HG02571 (cell line): ENCODE measurements around the gene CLIP1.
"Not testable (repeated sequence)": the region's sequence is repeated elsewhere in the genome, so short reads cannot be mapped to it uniquely, and the experiment has no call there.

ENCODE experiments used
- ATAC-seq: cut with Tn5 transposase; IDR thresholded peaks from one replicate; pipeline ENCODE4 v1.9.1; 2021; ENCODE audit warnings: mild to moderate bottlenecking, moderate library complexity; ENCODE audit not compliant: unreplicated experiment

The CLIP1 gene

DNA sequence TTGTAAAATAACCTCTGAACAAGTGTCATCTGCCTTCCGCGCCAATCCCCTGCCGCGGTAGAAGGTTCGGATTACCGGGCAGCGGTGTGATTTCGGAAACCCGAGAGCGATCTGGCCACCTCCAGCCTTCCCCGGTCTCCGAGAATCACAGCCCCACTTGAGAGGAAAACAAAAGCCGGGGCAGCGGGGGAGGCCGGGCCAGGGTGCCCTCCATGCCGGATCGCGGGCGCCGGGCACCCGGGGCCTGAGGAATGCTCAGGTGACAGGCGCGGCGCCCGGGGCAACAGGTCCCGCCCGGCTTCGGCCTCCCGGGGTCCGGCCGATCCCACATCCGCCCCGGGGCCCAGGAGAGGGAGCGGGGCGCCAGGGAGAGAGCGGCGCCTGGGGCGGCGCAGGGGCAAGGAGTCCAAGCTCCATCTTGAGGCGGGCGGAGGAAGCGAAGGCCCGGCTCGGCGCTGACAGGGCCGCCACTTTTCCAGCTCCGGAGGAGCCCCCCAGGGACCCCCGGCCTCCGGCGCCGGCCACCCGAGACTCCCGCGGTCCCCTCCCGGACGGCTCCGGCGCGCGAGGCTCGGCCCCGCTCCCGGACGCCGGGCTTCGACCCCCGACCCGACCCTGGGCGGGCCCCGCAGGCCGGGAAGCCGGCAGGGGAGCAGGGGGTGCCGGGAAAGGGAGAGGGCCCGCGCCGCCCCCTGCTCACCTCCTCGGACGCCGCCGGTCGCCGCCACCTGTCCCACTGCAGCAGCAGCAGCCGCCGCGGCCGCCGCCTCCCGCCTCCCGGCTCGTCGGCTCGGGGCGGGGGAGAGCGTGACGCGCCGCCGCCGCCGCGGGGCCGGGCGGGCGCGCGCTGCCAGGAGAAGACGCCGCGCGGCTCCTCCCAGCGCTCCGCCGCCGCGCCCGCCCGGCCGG lies at the start of gene CLIP1:
CLIP1 (minus strand) TSS at position 849 of the 909 bp plus-strand sequence. CDS start 42,217 bp downstream, outside the sequence.
- peak; percentile 48 for ATAC-seq

DNA sequence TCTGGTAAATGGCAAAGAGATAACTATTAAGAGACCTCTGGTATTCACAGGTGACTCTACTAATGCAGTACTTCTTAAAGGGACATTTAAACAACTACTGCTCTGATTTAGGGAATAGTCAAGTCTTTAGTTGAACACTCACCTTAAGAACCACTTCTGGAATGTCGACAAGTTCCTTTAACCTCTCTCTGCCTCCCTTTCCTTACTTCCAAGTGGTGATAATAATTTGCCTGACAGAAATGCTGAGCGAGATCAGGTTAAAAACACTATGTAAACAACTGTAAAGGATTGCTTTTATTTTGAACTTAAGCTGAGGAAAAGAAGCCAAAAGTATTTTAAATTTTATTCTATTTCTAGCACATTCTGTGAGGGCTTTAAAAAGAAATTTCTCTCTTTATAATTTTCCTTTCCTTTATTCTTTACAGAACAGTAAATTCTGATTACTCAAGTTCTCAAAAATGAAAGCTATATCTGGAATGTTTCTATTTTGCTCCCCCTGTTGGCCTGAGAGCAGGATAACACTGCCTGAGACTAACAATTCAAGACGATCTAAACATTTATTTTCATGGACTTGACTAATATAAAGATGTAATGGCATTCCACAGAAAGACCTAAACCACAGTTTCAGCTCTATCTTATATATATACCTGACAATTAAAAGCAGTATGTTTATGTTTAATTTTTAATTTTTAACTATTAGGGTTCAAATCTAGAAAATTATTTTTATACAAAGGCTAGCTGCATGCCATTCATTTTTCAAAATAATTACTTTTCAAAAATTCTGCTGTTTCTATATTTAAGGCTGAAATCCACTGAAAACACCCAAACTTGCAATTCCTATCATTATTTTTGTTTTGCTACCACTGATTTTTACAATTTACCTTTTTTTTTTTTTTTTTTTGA lies 49.1 kb upstream of the CLIP1 start:
- ATAC-seq = no peak

DNA sequence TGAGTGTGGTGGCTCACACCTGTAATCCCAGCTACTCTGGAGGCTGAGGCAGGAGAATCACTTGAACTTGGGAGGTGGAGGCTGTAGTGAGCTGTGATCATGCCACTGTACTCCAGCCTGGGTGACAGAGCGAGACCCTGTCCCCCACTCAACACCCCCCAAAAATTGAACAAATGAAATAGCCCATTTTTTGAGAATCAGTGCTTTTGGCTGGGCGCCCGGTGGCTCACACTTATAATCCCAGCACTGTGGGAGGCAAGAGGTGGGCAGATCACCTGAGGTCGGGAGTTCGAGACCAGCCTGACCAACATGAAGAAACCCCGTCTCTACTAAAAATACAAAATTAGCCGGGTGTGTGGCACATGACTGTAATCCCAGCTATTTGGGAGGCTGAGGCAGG lies 48.1 kb upstream of the CLIP1 start:
- ATAC-seq = not testable (repeated sequence)

GRCh38 chr12:122469856-122470255 lies 47.4 kb upstream of the CLIP1 start:
- not testable (repeated sequence) for ATAC-seq

GRCh38 chr12:122467983-122468382 lies 45.5 kb upstream of the CLIP1 start:
- ATAC-seq = no peak

DNA sequence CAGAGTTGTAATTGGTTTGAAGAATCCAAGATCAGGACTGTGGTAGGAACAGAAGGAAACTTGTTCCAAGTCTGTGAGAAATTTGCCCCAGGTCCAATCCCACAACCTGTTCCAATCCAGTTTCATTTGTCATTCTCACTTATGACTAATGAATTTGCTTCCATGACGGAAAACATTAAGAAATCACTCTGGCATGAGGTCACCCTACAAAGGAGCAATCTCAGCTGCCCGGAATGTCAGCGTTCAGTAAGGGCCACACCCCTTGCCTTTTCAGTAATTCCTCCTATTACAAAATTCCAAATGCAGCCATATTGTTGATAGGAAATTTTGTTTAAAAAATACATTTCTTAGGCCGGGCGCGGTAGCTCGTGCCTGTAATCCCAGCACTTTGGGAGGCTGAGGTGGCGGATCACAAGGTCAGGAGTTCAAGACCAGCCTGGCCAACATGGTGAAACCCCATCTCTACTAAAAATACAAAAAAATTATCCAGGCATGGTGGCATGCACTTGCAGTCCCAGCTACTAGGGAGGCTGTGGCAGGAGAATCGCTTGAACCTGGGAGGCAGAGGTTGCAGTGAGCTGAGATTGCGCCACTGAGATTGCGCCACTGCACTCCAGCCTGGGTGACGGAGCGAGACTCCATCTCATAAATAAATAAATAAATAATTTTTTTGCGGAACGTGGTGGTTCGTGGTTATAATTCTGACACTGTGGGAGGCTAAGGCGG lies 42.0 kb upstream of the CLIP1 start:
- ATAC-seq = not testable (repeated sequence)

- no peak for ATAC-seq
Measured at GRCh38 chr12:122460641-122461040, 38.2 kb upstream of the CLIP1 start.

- no peak for ATAC-seq
Measured at GRCh38 chr12:122460061-122460460, 37.6 kb upstream of the CLIP1 start.

DNA sequence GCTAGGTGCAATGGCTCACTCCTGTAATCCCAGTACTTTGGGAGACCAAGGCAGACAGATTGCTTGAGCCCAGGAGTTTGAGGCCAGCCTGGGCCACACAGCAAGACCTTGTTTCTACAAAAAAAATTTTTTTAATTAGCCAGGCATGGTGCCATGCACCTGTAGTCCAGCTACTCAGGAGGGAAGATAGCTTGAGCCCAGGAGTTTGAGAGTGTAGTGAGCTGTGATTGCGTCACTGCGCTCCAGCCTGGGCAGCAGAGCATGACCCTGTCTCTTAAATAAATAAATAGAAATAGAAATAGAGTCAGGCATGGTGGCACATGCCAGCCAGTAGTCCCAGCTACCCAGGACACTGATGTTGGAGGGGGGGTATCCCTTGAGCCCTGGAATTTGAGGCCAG lies 36.7 kb upstream of the CLIP1 start:
- no peak for ATAC-seq

GRCh38 chr12:122458105-122459035 lies 35.9 kb upstream of the CLIP1 start:
- ATAC-seq = no peak

DNA sequence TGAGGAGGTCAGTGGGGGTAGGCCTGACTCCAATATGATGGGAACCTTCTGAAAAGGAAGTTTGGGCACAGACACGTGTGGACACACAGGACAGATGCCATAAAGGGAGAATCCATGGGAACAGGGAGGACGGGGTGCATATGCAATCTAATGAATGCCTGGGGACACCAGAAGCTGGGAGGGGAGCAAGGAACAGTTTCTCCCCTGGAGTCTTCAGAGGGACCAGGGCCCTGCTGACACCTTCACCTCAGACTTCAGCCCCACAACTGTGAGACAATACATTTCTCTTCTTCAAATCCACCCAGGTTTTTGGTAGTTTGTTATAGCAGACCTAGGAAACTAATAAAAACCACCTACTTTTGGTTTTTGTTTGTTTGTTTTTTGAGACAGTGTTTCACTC lies 35.2 kb upstream of the CLIP1 start:
- no peak for ATAC-seq

DNA sequence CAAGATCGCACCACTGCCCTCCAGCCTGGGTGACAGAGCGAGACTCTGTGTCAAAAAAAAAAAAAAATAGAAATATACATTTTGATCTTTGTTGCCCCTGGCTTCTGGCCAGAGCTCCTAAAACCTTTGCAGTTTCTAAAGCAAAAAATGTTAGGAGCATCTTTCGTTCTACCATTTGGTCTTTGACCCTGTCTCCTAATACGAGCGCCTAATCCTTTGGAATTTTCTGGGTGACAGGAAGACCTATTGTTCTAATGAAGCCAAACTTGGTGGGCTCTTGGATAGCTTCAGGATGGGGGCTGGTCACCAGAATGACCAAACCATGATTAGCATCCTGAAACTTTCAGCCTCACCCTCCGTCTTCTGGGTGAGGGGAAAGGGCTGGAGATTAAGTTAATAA lies 32.3 kb upstream of the CLIP1 start:
- ATAC-seq = no peak

GRCh38 chr12:122454250-122454721 lies 31.8 kb upstream of the CLIP1 start:
- ATAC-seq = no peak

- no peak for ATAC-seq
Measured at GRCh38 chr12:122452701-122453285, 30.3 kb upstream of the CLIP1 start.

- ATAC-seq = no peak
Measured at GRCh38 chr12:122449317-122449716, 26.8 kb upstream of the CLIP1 start.

- not testable (repeated sequence) for ATAC-seq
Measured at GRCh38 chr12:122447825-122448224, 25.4 kb upstream of the CLIP1 start.

DNA sequence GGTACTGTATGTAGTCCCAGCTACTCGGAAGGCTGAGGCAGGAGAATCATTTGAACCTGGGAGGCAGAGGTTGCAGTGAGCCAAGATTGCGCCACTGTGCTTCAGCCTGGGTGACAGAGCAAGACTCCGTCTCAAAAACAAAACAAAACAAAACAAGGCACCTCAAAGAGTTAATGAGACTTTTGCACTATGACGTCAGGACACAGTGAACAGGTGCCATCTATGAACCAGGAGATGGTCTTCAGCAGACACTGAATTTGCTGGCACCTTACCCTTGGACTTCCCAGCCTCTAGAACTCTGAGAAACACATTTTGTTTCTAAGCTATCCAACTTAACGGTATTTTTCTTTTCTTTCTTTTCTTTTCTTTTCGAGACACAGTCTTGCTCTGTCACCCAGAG lies 23.9 kb upstream of the CLIP1 start:
- not testable (repeated sequence) for ATAC-seq

DNA sequence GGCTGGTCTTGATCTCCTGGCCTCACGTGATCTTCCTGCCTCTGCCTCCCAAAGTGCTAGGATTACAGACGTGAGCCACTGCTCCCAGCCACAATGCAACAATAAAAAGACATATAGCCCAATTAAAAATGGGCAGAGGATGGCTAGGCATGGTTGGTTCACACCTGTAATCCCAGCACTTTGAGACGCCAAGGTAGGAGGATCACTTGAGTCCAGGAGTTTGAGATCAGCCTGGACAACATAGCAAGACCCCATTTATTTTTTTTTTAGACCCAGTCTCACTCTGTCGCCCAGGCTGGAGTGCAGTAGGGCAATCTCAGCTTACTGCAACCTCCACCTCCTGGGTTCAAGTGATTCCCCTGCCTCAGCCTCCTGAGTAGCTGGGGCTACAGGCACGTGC lies 21.6 kb upstream of the CLIP1 start:
- not testable (repeated sequence) for ATAC-seq

DNA sequence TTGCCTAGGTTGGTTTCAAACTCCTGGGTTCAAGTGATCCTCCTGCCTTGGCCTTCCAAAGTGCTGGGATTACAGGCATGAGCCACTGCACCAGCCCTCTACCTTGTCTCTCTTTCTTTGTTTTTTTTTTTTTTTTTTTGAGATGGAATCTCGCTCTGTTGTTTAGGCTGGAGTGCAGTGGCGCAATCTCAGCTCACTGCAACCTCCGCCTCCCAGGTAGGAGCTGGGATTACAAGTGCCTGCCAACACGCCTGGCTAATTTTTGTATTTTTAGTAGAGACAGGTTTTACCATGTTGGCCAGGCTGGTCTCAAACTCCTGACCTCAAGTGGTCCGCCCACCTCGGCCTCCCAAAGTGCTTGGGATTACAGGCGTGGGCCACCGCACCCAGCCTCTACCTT lies 16.4 kb upstream of the CLIP1 start:
- ATAC-seq = not testable (repeated sequence)
